ENCODE results near the gene TM4SF20. TPM values are rescaled to one million over a fixed set of nuclear protein-coding genes. Genes with fewer than 3 reads are reported as not detected.

TM4SF20 gene
- total RNA-seq, 6 experiments from 2014 or later: 0.09 to 0.34 (median 0.22) TPM

- Mint-ChIP-seq H3K4me3 (peak overlapping the region; percentile 64), H3K36me3 (ENCODE audit: low read depth) (no peaks in the 10 kb centered on the region), H3K4me1 (ENCODE audit: low read depth) (peaks cover 39% of the 10 kb centered on the region), H3K9me3 (no peaks in the 10 kb centered on the region), H3K27me3 (ENCODE audit: insufficient read depth) (no peaks in the 10 kb centered on the region; the same call in 1 of the 2 replicates), H3K27ac (peak overlapping the region; percentile 87)
- peak; percentile 56 for DNase-seq
- TF ChIP-seq CTCF (IDR thresholded peaks at IDR 0.05): no peak
Observed at GRCh38 chr2:227415538-227416424, 36.7 kb upstream of the TM4SF20 start.

- Mint-ChIP-seq H3K9me3 (no peaks in the 10 kb centered on the region), H3K36me3 (ENCODE audit: low read depth) (no peaks in the 10 kb centered on the region), H3K4me1 (ENCODE audit: low read depth) (peaks cover 39% of the 10 kb centered on the region), H3K4me3 (no peak overlapping the region), H3K27ac (peak overlapping the region; percentile 87), H3K27me3 (ENCODE audit: insufficient read depth) (no peaks in the 10 kb centered on the region; the same call in 1 of the 2 replicates)
- DNase-seq: peak; percentile 39
- TF ChIP-seq CTCF (IDR thresholded peaks at IDR 0.05): no peak
Observed at GRCh38 chr2:227414846-227415245, 35.7 kb upstream of the TM4SF20 start.

GRCh38 chr2:227413371-227413770, 34.3 kb upstream of the TM4SF20 start:
- H3K36me3 Mint-ChIP-seq (ENCODE audit: low read depth): no peaks in the 10 kb centered on the region
- peaks cover 39% of the 10 kb centered on the region for H3K4me1 Mint-ChIP-seq (ENCODE audit: low read depth)
- no peaks in the 10 kb centered on the region for H3K9me3 Mint-ChIP-seq
- no peak overlapping the region for H3K4me3 Mint-ChIP-seq
- no peaks in the 10 kb centered on the region for H3K27me3 Mint-ChIP-seq (ENCODE audit: insufficient read depth)
- H3K27ac Mint-ChIP-seq: no peak overlapping the region
- no peak for TF ChIP-seq CTCF (IDR thresholded peaks at IDR 0.05)
- DNase-seq: no peak

- TF ChIP-seq CTCF (IDR thresholded peaks at IDR 0.05): no peak
- no peak for DNase-seq
- Mint-ChIP-seq H3K4me1 (ENCODE audit: low read depth) (peaks cover 42% of the 10 kb centered on the region), H3K4me3 (no peak overlapping the region), H3K27ac (no peak overlapping the region), H3K36me3 (ENCODE audit: low read depth) (no peaks in the 10 kb centered on the region), H3K9me3 (no peaks in the 10 kb centered on the region), H3K27me3 (ENCODE audit: insufficient read depth) (no peaks in the 10 kb centered on the region)
Observed at GRCh38 chr2:227412877-227413276, 33.8 kb upstream of the TM4SF20 start.

- Mint-ChIP-seq H3K27ac (no peak overlapping the region; the same call in 1 of the 2 replicates), H3K4me1 (ENCODE audit: low read depth) (peaks cover 51% of the 10 kb centered on the region), H3K36me3 (ENCODE audit: low read depth) (no peaks in the 10 kb centered on the region), H3K9me3 (no peaks in the 10 kb centered on the region), H3K4me3 (no peak overlapping the region), H3K27me3 (ENCODE audit: insufficient read depth) (no peaks in the 10 kb centered on the region)
- no peak for DNase-seq
- no peak for TF ChIP-seq CTCF (IDR thresholded peaks at IDR 0.05)
Observed at GRCh38 chr2:227411990-227412350, 32.9 kb upstream of the TM4SF20 start.
